ENCODE results near the gene TJP2.

- TF ChIP-seq CTCF (IDR thresholded peaks at IDR 0.05) = no peak
- no peak for TF ChIP-seq POLR2A (IDR thresholded peaks at IDR 0.05)
These were observed 37.3 kb upstream of the TJP2 start for GRCh38 chr9:69136779-69137178.
